Activated CD8-positive, alpha-beta memory T cell treated with anti-CD3 and anti-CD28 coated beads, Interleukin-2, amount 50 U/mL, for 4 hours (primary cell): Measurements from ENCODE around the gene TIGD6.
A peak's percentile ranks its signal among the peaks of the same experiment; 100 is the strongest.
"Not testable (repeated sequence)": the region's sequence is repeated elsewhere in the genome, so short reads cannot be mapped to it uniquely, and the experiment has no call there.

Experiments used
- DNase-seq: peaks from one replicate; pipeline ENCODE4 v3.0.0-alpha.2; 2020

TIGD6 gene

DNA sequence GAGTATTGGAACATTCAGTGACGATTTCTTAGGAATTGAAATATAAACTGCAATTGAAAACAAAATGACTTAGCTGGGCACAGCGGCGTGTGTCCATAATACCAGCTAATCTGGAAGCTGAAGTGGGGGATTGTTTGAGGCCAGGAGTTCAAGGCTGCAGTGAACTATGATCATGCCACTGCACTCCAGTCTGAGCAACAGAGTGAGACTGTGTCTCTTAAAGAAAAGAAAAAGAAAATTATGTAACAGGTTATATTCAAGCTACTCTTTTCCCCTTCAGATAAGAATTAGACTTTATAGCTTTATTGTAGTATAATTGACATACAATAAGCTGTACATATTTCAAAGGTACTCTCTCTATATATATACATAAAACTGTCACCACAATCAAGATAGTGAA lies 33.5 kb downstream of the TIGD6 start:
- no peak for DNase-seq

DNA sequence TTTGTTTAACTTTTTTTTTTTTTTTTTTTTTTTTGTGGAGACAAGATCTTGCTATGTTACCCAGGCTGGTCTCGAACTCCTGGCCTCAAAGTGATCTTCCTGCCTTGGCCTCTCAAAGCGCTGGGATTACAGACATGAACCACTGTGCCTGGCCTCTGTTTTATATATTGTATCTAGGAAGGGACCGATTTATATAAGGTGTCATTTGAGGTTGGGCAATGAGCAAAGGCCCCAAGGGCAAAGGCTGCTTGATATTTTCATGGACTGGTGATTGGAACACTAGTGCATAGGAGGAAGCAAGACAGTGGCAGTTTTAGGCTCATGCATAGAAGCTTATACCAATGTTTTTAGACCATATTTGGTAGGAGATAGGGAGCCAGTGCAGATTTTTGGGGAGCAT lies 36.7 kb downstream of the TIGD6 start:
- DNase-seq = no peak

DNA sequence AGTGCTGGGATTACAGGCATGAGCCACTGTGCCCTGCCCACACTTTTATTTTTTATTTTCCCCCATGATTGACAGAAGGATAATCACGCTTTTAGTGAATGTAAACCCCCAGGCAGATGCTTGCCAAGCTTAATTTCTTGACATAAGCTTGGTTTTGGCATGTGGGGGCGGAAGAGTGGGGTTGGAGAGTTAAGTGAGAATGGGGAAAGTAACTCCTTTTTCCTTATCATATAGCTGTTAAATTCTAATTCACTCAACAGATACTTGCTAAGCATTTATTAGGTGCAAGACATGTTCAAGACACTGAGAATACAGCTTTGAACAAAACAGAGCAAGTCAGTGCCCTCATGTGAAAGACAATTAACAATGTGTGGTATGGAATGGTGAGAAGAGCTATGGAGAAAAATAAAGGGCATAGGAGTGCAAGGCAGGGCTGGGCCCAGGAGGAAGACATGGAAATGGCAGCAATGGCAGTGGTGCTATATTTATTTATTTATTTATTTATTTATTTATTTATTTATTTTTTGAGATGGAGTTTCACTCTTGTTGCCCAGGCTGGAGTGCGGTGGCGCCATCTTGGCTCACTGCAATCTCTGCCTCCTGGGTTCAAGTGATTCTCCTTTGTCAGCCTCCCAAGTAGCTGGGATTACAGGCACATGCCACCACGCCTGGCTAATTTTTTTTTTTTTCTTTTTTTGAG lies 37.7 kb downstream of the TIGD6 start:
- DNase-seq = no peak

DNA sequence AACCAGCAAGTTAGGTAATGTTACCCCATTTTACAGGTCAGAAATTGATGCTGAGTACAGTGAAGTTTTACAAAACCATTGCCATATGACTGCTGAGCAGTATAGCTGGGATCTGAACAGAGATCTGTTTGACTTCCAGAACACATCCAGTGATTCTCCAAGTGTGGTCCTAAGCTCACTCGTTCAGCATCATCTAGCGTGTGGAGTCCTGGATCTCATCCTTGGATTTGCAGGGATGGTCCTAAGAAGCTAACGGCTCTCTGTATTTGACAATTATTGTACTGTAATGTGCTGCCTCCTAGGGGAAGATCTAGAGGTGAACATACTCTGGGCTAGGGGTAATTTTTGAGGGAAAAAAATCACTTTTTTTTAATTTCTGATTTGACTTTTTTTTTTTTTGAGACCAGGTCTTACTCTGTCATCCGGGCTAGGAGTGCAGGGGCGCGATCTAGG lies 38.5 kb downstream of the TIGD6 start:
- no peak for DNase-seq

DNA sequence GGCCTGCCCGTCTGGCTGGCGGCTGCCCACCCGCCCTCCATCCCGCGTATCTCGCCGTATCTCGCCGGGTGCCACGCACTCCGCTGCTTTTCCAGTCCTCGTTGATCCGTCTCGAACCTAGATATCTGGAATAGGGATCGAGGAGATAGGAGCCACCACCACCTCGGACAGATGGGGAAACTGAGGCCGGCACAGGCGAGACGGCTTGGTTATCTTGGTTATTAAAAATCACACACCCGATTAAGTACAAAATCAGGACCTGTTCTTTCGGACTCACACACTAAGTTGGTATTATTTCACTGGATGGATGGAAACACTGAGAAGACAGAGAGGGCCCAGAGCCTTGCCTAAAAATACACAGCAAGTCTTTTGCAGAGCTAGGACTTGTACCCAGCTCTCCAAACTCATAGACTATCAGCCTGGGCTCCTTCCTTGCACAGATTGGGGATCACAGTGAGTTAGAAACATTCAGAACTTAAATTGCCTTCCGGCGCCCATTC lies 39.2 kb downstream of the TIGD6 start:
- DNase-seq = no peak

DNA sequence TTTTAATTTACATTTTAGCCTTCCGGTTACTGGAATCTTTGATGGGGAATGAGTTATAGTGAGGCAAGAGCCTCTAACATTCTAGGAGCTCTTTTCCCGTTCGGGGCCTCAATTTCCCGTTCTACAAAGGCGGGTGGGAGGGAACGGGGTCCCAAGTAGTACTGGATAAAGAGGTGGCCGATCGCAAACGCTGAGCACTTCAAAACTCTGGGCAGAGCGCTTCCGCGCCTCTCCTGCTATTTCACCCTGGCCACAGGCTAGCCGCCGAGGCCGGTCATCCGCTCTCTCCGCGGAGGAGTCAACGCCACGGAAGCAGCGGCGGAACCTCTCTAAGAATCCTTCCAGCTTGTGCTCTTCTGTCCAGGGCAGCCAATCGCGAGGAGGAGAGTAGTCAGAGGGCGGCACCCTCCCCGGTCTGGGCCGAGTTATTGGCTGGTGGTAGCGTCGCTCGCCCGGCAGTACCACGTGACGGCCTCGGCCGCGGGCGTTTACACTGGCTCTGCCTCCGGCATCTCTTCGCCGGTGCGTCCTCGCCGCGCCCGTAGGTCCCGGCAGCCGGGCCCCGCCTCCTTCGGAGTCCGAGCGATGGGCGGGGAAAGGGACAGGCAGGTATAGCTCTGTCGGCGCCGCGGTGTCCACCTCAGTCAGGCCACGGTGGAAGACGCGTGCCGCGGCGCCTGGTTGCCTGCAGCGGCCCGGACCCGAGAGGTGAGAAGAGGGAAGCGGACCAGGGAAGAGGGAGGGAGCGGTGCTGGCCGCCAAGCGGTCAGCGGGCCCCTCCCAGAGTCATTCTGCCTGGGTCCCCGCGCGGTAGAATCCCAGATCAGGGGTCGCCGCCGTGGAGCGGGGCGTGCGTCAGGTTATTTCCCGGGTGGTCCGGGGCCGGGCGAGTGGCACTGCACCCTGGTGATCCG lies 39.9 kb downstream of the TIGD6 start, which contains the start of gene SLC26A2:
Gene SLC26A2 (plus strand): TSS at position 487 of the 914 bp plus-strand sequence. CDS start 16,895 bp downstream, outside the sequence.
- peak; percentile 93 for DNase-seq

DNA sequence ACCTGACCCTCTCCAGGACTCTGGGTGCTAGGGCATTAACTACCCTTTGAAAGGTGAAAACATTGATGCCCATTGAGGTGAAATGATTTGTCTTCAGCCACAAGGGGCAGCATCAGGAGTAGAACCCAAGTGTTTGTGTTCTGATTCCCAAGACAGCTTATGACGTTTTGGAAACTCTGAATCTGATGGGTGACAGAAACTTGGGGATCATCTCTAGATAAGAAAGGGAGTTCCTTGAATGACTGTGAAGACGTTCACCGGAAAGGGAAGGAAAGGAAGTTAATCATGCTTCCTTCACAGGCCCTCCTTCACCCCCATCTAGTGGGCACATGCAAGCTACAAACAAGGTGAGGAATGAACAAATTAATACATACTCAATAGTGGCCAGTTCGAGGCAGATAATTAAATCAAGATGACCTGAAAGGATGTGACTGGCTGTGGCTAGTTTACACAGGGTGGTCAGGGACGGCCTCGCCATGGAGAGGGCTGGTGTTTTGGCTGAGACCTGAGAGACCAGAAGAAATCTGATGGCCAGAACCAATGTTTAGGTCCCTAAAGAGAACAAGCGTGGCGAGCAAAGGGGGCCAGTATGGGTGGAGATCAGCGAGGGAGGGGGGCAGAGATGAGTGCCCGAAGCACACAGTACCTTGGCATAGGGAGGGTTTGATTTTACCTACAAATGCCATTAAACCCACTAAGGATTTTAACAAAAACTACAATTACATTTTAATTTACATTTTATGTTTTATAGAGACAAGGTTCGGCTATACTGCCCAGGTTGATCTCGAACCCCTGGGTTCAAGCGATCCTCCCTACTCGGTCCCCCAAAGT lies 40.8 kb downstream of the TIGD6 start:
- DNase-seq = peak; percentile 46

DNA sequence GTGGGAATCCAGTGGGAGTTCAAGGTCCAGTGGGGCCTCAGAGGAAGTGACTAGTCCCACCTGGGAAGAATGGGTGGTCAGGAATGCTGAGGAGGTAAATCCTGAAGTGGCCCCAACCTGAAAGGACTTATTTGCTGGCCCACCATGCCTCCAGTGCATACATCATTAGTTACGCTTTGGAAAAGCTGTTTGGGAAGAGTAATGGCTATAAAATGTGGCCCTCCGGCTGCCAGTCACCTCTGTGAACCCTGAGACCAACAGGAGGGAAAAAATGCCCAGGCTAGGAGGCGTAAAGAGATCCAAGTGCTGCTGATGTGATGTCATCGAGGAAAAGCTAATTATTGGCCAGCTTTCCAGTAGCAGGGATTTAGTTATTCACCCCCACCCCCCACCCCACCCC lies 42.6 kb downstream of the TIGD6 start:
- DNase-seq = no peak

DNA sequence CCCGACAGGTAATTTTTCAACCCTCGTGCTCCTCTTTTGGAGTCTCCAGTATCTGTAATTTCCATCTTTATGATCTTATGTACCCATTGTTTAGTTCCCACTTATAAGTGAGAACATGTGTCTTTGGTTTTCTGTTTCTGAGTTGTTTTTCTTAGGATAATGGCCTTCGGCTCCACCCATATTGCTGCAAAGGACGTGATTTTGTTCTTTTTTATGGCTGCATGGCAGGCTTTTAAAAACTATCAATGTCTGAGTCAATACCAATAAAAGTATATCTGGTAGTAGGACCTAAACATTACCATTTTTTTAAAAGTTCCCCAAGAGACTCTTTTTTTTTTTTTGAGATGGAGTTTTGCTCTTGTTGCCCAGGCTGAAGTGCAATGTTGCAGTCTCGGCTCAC lies 43.8 kb downstream of the TIGD6 start:
- DNase-seq = no peak

DNA sequence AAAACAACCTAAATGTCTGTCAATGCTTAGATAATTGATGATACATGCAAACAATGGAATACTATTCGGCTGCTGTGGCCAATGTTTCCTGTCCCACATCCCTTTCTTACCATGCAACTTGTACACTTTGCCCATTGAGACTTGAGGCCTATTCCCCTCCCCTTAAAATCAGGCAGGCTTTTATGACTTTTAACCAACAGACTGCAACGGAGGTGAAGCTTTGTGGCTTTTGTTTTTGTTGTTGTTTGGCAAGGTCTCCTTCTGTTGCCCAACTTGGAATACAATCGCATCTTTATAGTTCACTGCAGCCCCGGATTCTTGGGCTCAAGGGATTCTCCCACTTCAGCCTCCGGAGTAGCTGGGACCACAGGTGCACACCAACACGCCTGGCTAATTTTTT lies 45.7 kb downstream of the TIGD6 start:
- no peak for DNase-seq

DNA sequence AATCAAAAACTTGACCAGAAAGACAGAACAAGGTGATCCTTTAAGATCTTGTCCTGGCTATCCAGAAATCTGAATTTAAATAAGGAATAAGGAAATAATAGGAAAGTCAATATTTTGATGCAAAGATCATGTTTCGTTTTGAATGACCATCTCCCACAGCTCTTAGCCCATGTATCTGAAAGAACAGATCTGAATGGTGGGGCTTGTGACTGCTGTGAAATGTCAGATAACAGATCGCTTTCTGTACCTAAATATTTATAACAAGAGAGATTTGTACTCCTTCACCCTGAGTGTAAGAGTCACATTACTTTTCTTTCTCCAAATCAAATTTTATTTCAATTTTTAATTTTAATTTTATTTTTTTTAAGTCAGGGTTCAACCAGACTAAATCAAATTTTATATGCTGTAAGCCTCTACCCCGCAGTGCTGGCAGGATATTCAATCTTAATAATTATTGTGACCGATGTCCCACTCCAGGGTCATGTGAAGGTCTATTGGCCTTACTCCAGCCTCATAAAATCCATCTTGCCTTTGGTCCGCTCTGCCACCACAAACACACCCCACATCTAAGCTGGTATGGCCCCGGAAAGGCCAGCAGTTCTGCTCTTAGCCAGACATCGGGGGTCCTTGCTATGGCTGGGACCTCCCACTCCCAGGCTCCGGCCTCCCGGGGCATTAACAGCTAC lies 46.9 kb downstream of the TIGD6 start:
- DNase-seq = no peak

DNA sequence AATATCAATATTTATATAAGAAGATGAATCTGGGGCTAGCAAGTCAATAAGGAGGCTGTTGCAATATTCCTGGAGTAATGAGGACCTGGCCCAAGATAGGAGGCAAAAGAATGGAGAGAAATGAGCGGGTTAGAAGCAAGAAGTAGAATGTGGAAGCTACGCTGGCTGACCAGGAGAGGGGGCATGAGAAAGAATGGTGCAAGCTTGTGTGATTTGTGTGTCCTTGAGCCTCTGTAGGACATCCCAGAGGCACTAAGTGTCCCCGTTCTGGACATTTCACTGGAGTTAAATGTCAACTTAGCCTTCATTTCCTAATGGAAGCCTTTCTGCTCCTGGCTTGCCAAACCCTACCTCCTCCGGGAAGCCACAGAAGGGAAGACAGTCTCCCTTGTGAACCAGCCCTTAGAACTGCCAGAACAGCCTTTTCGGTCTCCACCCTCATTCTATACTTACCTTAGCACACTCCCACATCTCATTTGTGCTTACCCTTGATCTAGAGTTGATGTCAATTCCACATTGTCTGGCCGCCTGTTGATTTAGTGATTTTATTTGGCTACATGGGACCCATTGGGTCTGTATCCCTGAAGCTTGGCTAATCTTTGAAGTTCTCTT lies 49.2 kb downstream of the TIGD6 start:
- DNase-seq = no peak

DNA sequence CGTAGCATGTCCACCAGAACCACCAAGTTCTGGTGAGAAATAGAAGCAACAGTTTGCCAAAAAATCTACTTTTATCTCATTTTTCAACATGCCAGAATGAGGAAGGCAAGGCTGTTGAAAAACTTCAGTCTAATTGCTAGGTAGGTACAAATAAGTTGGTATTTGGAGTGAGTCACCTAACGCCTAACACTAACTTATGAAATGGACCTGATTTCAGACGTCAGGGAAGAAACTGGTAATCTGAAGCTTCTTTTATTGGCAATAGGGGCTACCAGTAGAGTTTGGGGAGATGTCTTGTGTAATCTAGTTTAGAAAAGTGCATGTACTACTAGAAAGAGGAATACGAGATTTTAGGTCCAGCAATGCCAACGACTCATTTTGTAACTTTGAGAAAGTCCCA lies 51.5 kb downstream of the TIGD6 start:
- no peak for DNase-seq

DNA sequence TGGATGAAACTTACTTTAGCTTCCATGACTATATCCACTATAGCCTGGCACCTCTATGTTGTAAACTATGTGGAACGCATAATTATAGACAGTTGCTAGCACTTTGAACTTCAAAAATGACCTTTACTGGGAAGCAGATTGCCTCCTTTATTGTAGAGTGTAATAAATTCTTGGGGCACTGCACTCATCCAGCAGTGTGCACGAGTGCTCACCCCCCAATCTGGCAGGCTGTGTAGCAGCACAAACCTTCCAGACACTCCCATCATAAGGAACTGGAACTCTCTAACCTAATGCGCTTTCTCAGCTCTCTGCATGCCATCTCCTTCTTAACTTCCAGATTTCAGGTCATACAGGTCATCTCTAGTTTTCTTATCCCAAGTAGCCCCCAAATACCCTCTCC lies 54.3 kb downstream of the TIGD6 start:
- no peak for DNase-seq

DNA sequence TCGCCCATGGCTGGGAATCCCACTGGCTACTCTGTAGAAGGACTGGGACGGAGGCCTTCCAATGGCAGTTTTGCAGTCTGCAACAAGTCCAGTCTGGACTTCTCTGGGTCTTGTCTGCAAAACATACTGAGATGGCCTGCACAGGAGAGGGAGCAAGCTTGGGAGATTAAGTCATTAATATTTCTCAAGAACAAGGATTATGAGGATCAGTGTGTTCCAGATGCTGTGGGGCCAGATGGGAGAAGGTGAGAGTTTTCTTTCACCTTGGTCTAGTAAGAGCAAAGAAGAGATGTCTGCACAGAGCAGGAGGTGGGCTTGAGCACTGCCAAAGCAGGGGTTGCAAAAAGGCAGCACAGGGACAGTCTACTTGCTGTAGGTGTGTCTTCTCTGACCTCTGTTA lies 55.8 kb downstream of the TIGD6 start, which contains the start of gene PDE6A:
Gene PDE6A (minus strand): TSS at position 128 of the 400 bp plus-strand sequence. CDS start 120 bp downstream, at position 8.
- no peak for DNase-seq

DNA sequence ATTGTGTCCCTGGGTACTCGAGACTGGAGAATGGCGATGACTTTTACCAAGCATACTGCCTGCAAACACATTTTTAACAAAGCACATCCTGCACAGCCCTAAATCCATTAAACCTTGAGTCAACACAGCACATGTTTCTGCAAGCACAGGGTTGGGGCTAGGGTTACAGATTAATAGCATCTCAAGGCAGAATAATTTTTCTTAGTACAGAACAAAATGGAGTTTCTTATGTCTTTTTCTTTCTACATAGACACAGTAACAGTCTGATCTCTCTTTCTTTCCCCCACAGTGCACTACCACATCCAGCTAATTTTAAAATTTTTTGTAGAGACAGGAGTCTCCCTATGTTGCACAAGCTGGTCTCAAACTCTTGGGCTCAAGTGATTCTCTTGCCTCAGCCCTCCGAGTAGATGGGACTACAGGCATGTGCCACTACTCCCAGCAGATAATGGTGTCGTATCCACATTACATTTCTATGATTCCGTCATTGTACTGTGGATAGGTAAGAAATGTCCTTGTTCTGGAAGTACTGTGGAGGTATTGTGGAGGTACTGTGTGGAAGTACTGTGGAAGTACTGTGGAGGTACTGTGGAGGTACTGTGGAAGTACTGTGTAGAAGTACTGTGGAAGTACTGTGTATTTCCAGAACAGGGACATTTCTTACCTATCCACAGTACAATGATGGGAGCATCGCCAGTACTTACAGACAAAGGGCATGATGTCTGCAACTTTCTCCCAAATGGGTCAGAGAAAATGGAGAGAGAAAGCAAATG lies 57.1 kb downstream of the TIGD6 start:
- DNase-seq = not testable (repeated sequence)
